Measurements from ENCODE around the gene MYEOV. TPM values are rescaled to one million over a fixed set of nuclear protein-coding genes. Genes with fewer than 3 reads are reported as not detected.

Gene MYEOV
- total RNA-seq, 3 donors from 2014 or later (not counting 1 experiment from before 2014, with no cell fraction given): 1.1 to 1.2 TPM; not detected in 1

GRCh38 chr11:69286374-69287371 lies 7.3 kb upstream of the MYEOV start:
- H3K4me3 ChIP-seq (ENCODE audit: low read length): no peak overlapping the region
- no peaks in the 10 kb centered on the region for H3K4me1 ChIP-seq (ENCODE audit: control insufficient read depth, insufficient read depth, low read length)
- no peak for DNase-seq
- Mint-ChIP-seq H3K36me3 (no peaks in the 10 kb centered on the region), H3K27me3 (ENCODE audit: low read depth in 2 of 2) (peaks cover 0 to 23% of the 10 kb centered on the region in 2 donors), H3K9me3 (no peaks in the 10 kb centered on the region), H3K27ac (no peak overlapping the region), H3K4me3 (no peak overlapping the region), H3K4me1 (peaks cover 0 to 5% of the 10 kb centered on the region in 2 donors)
- no peak for ATAC-seq
- intact Hi-C loops (cut with micrococcal nuclease): no loop called here
- H3K27ac ChIP-seq (ENCODE audit: low read length): no peak overlapping the region
- H3K36me3 ChIP-seq (ENCODE audit: control insufficient read depth, insufficient read depth, low read length): no peaks in the 10 kb centered on the region
- 92% methylated on average over 38 of the region's 38 CpGs for WGBS (ENCODE audit: insufficient coverage)
- TF ChIP-seq CTCF (IDR thresholded peaks at IDR 0.05): no peak
- H3K27me3 ChIP-seq (ENCODE audit: control insufficient read depth, insufficient read depth, low read length): no peaks in the 10 kb centered on the region
- no peaks in the 10 kb centered on the region for H3K9me3 ChIP-seq (ENCODE audit: control insufficient read depth, insufficient read depth, low read length)

GRCh38 chr11:69287968-69288882 lies 5.7 kb upstream of the MYEOV start:
- 85% methylated on average over 20 of the region's 20 CpGs for WGBS (ENCODE audit: insufficient coverage)
- H3K27ac Mint-ChIP-seq: no peak overlapping the region
- H3K4me3 ChIP-seq (ENCODE audit: low read length): no peak overlapping the region
- H3K9me3 Mint-ChIP-seq: no peaks in the 10 kb centered on the region
- no peaks in the 10 kb centered on the region for H3K36me3 Mint-ChIP-seq
- no peak overlapping the region for H3K27ac ChIP-seq (ENCODE audit: low read length)
- H3K4me3 Mint-ChIP-seq: no peak overlapping the region
- DNase-seq: no peak
- H3K27me3 ChIP-seq (ENCODE audit: control insufficient read depth, insufficient read depth, low read length): no peaks in the 10 kb centered on the region
- intact Hi-C loops (cut with micrococcal nuclease): no loop called here
- no peak for ATAC-seq
- H3K9me3 ChIP-seq (ENCODE audit: control insufficient read depth, insufficient read depth, low read length): no peaks in the 10 kb centered on the region
- peaks cover 0 to 8% of the 10 kb centered on the region in 2 donors for H3K4me1 Mint-ChIP-seq
- peaks cover 6% of the 10 kb centered on the region for H3K4me1 ChIP-seq (ENCODE audit: control insufficient read depth, insufficient read depth, low read length)
- no peaks in the 10 kb centered on the region for H3K36me3 ChIP-seq (ENCODE audit: control insufficient read depth, insufficient read depth, low read length)
- TF ChIP-seq CTCF (IDR thresholded peaks at IDR 0.05): no peak
- H3K27me3 Mint-ChIP-seq (ENCODE audit: low read depth in 2 of 2): peaks cover 0 to 23% of the 10 kb centered on the region in 2 donors

GRCh38 chr11:69288883-69289242 lies 5.1 kb upstream of the MYEOV start:
- H3K4me3 ChIP-seq (ENCODE audit: low read length): no peak overlapping the region
- H3K36me3 ChIP-seq (ENCODE audit: control insufficient read depth, insufficient read depth, low read length): no peaks in the 10 kb centered on the region
- Mint-ChIP-seq H3K27me3 (ENCODE audit: low read depth in 2 of 2) (peaks cover 0 to 20% of the 10 kb centered on the region in 2 donors), H3K4me3 (no peak overlapping the region), H3K27ac (no peak overlapping the region), H3K36me3 (no peaks in the 10 kb centered on the region), H3K9me3 (no peaks in the 10 kb centered on the region), H3K4me1 (peaks cover 0 to 14% of the 10 kb centered on the region in 2 donors)
- ATAC-seq: no peak
- no peak for DNase-seq
- intact Hi-C loops (cut with micrococcal nuclease): no loop called here
- H3K27me3 ChIP-seq (ENCODE audit: control insufficient read depth, insufficient read depth, low read length): no peaks in the 10 kb centered on the region
- TF ChIP-seq CTCF (IDR thresholded peaks at IDR 0.05): no peak
- peaks cover 12% of the 10 kb centered on the region for H3K4me1 ChIP-seq (ENCODE audit: control insufficient read depth, insufficient read depth, low read length)
- no peak overlapping the region for H3K27ac ChIP-seq (ENCODE audit: low read length)
- WGBS (ENCODE audit: insufficient coverage): 89% methylated on average over 2 of the region's 2 CpGs
- H3K9me3 ChIP-seq (ENCODE audit: control insufficient read depth, insufficient read depth, low read length): no peaks in the 10 kb centered on the region

All from natural killer cell (primary cell).